ENCODE measurements around the gene KAT2B. TPM values are rescaled to one million over a fixed set of nuclear protein-coding genes. Genes with fewer than 3 reads are reported as not detected.
"Not testable (repeated sequence)": the region's sequence is repeated elsewhere in the genome, so short reads cannot be mapped to it uniquely, and the experiment has no call there.

Gene KAT2B
- total RNA-seq, 5 donors from 2014 or later (not counting 1 experiment from before 2014, with no cell fraction given) = 49.5 to 98.8 (median 80.8) TPM

DNA sequence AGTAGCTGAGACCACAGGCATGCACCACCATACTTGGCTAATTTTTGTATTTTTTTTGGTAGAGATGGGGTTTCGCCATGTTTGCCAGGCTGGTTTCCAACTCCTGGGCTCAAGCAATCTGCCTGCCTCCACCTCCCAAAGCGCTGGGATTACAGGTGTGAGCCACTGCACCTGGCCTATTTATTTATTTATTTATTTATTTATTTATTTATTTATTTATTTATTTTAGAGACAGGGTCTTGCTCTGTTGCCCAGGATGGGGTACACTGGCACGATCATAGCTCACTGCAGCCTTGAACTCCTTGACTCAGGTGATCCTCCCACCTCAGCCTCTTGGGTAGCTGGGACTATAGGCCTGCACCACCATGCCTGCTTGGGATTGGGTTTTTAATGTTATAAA lies 4.9 kb downstream of the KAT2B start:
- ATAC-seq (replicated peaks in 1 of 4); H3K36me3 ChIP-seq (ENCODE audit: control insufficient read depth in 2 of 2, extremely low read depth in 1 of 2, insufficient read depth in 1 of 2, low read length in 1 of 2); H3K9me3 Mint-ChIP-seq; H3K4me3 Mint-ChIP-seq; H3K27me3 ChIP-seq (replicated peaks in 1 of 2; ENCODE audit: control insufficient read depth in 2 of 2, extremely low read depth in 1 of 2, insufficient read depth in 2 of 2, low read length in 1 of 2); H3K27me3 Mint-ChIP-seq; H3K36me3 Mint-ChIP-seq; H3K9me3 ChIP-seq; DNase-seq; H3K4me3 ChIP-seq (ENCODE audit: control insufficient read depth in 1 of 2, extremely low read depth in 1 of 2, low read length in 1 of 2); CTCF ChIA-PET: not testable (repeated sequence)
- H3K27ac ChIP-seq (ENCODE audit: low read length) = peak overlapping the region; percentile 82
- Mint-ChIP-seq H3K4me1 (peaks cover 73 to 85% (median 79%) of the 10 kb centered on the region in 3 donors), H3K27ac (peak overlapping the region in 1 of 2 donors; percentile 91)
- POLR2A ChIA-PET = interaction anchor here in 1 of 2 donors (0.6 kb wide), 1 partner anchor 11 kb away, joined by 5 read pairs; no protein-coding TSS in a partner anchor
- WGBS (ENCODE audit: insufficient coverage) = no CpG with 5 or more reads among the region's 3 CpGs
- H3K4me1 ChIP-seq (ENCODE audit: control insufficient read depth in 1 of 2, extremely low read depth in 1 of 2, insufficient read depth in 2 of 2, low read length in 2 of 2) = peaks cover 8 to 76% of the 10 kb centered on the region in 2 experiments

DNA sequence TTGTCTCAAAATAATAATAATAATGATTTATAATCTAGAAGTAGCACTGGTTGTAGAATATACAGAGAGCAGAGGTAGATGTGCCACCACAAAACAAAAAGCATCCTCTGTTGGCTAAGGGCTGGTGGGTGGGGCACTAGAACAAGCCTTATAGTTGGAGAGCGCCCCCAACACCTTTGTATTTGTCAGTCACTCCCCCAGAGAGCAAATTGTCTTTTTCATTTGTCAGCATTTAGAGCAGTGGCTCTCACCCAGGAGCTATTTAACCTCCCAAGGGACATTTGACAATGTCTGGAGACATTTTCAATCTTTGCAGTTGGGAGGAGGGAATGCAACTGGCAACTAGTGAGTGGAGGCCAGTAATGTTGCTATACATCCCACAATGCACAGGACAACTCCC lies 6.3 kb downstream of the KAT2B start:
- Histone ChIP-seq H3K36me3 (ENCODE audit: control insufficient read depth in 2 of 2, extremely low read depth in 1 of 2, insufficient read depth in 1 of 2, low read length in 1 of 2) (peaks cover 0 to 10% of the 10 kb centered on the region in 2 donors), H3K9me3 (no peaks in the 10 kb centered on the region), H3K4me3 (ENCODE audit: control insufficient read depth in 1 of 2, extremely low read depth in 1 of 2, low read length in 1 of 2) (no peak overlapping the region), H3K27ac (ENCODE audit: low read length) (no peak overlapping the region), H3K4me1 (ENCODE audit: control insufficient read depth in 1 of 2, extremely low read depth in 1 of 2, insufficient read depth in 2 of 2, low read length in 2 of 2) (peaks cover 8 to 81% of the 10 kb centered on the region in 2 experiments), H3K27me3 (replicated peaks in 1 of 2; ENCODE audit: control insufficient read depth in 2 of 2, extremely low read depth in 1 of 2, insufficient read depth in 2 of 2, low read length in 1 of 2) (no peaks in the 10 kb centered on the region)
- Mint-ChIP-seq H3K27ac (no peak overlapping the region), H3K9me3 (no peaks in the 10 kb centered on the region), H3K27me3 (no peaks in the 10 kb centered on the region), H3K4me3 (no peak overlapping the region), H3K4me1 (peaks cover 80 to 98% (median 92%) of the 10 kb centered on the region in 3 donors), H3K36me3 (peaks cover 11% of the 10 kb centered on the region)
- no CpG with 5 or more reads among the region's 1 CpG for WGBS (ENCODE audit: insufficient coverage)
- ChIA-PET CTCF (interaction anchor here in 1 of 2 donors (0.6 kb wide), 1 partner anchor 40 kb away, joined by 3 read pairs; no protein-coding TSS in a partner anchor), POLR2A (interaction anchor here in 1 of 2 donors (0.6 kb wide), 1 partner anchor 12 kb away, joined by 7 read pairs; no protein-coding TSS in a partner anchor)
- ATAC-seq (replicated peaks in 1 of 4) = no peak
- no peak for DNase-seq

DNA sequence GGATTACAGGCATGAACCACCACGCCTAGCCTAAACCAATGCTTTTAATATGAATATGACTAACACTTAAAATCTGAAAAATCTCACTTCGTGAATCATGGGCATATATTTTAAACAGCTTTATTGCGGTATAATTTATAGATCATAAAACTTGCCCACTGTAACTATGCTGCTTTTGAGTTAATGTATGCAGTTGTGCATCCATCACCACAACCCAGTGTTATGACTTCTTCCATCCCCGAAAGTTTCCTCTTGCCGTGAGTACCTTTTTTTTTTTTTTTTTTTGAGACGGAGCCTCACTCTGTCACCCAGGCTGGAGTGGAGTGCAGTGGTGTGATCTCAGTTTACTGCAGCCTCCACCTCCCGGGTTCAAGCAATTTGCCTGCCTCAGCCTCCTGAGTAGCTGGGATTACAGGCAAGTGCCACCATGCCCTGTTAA lies 7.1 kb downstream of the KAT2B start:
- Histone ChIP-seq H3K36me3 (ENCODE audit: control insufficient read depth in 2 of 2, extremely low read depth in 1 of 2, insufficient read depth in 1 of 2, low read length in 1 of 2) (peaks cover 0 to 10% of the 10 kb centered on the region in 2 donors), H3K27ac (ENCODE audit: low read length) (no peak overlapping the region), H3K9me3 (no peaks in the 10 kb centered on the region), H3K27me3 (replicated peaks in 1 of 2; ENCODE audit: control insufficient read depth in 2 of 2, extremely low read depth in 1 of 2, insufficient read depth in 2 of 2, low read length in 1 of 2) (no peaks in the 10 kb centered on the region), H3K4me1 (ENCODE audit: control insufficient read depth in 1 of 2, extremely low read depth in 1 of 2, insufficient read depth in 2 of 2, low read length in 2 of 2) (peaks cover 2 to 73% of the 10 kb centered on the region in 2 experiments), H3K4me3 (ENCODE audit: control insufficient read depth in 1 of 2, extremely low read depth in 1 of 2, low read length in 1 of 2) (no peak overlapping the region)
- Mint-ChIP-seq H3K27me3 (no peaks in the 10 kb centered on the region), H3K4me1 (peaks cover 80 to 98% (median 92%) of the 10 kb centered on the region in 3 donors), H3K9me3 (no peaks in the 10 kb centered on the region), H3K4me3 (peak overlapping the region in 2 of 3 donors; percentile 37 to 42), H3K27ac (peak overlapping the region; percentile 5 to 69), H3K36me3 (peaks cover 11% of the 10 kb centered on the region)
- 100% methylated on average over 1 of the region's 7 CpGs for WGBS (ENCODE audit: insufficient coverage)
- ATAC-seq (replicated peaks in 1 of 4) (no peak), DNase-seq (no peak)
- ChIA-PET CTCF (no interaction called here), POLR2A (interaction anchor here in 1 of 2 donors (0.6 kb wide), 1 partner anchor 11 kb away, joined by 5 read pairs; no protein-coding TSS in a partner anchor)

DNA sequence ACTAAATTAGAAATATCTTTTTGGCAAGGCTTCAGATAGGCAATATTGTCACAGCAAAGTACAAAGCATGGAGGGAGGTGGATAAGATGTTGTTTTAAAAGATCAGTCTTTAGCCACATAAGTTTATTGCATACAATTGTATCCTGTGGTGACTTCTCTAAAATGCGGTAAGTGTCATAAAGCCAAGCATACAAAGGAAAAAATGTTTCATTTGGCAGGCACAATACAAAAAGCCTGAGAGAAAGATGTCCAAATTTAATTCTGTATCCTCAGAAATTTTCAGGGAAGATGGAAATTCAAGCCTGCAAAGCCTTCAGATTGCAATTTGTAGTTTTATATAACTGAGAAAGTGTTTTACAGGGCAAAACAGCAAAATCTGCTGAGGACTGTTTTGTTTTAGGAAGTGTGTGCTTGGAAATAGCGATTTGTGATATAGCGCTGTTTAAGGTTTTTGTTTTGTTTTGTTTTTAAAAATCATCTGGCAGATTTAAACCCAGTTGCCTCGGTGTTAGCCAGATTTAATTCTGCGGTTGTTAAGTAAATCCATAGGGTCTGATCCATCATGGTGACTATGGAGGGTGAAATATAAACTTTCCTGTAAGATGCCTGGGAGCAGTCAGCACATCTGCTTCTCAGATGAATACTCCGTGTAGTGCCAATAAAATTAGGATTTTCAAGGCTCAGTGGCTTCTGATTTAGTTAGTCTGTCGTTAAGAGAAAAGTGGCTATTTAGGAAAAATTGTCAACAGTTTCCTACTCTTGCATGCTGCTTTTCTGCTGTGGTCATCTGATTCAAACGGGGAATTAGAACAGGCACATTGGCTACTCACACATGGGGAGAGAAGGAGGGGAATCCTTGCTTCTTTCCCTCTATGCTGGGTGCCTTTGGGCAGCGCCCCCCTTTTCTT lies 8.0 kb downstream of the KAT2B start:
- Histone ChIP-seq H3K27ac (ENCODE audit: low read length) (no peak overlapping the region), H3K9me3 (no peaks in the 10 kb centered on the region), H3K4me3 (ENCODE audit: control insufficient read depth in 1 of 2, extremely low read depth in 1 of 2, low read length in 1 of 2) (no peak overlapping the region), H3K36me3 (ENCODE audit: control insufficient read depth in 2 of 2, extremely low read depth in 1 of 2, insufficient read depth in 1 of 2, low read length in 1 of 2) (peaks cover 0 to 10% of the 10 kb centered on the region in 2 donors), H3K4me1 (ENCODE audit: control insufficient read depth in 1 of 2, extremely low read depth in 1 of 2, insufficient read depth in 2 of 2, low read length in 2 of 2) (peaks cover 0 to 73% of the 10 kb centered on the region in 2 experiments), H3K27me3 (replicated peaks in 1 of 2; ENCODE audit: control insufficient read depth in 2 of 2, extremely low read depth in 1 of 2, insufficient read depth in 2 of 2, low read length in 1 of 2) (no peaks in the 10 kb centered on the region)
- ChIA-PET POLR2A (no interaction called here), CTCF (no interaction called here)
- Mint-ChIP-seq H3K27me3 (no peaks in the 10 kb centered on the region), H3K27ac (peak overlapping the region in 1 of 2 donors; percentile 66), H3K36me3 (peaks cover 11% of the 10 kb centered on the region), H3K9me3 (no peaks in the 10 kb centered on the region), H3K4me3 (peak overlapping the region in 2 of 3 donors; percentile 39 to 42), H3K4me1 (peaks cover 80 to 99% (median 90%) of the 10 kb centered on the region in 3 donors)
- WGBS (ENCODE audit: insufficient coverage) = 67% methylated on average over 7 of the region's 9 CpGs
- DNase-seq (no peak), ATAC-seq (replicated peaks in 1 of 4) (no peak)

DNA sequence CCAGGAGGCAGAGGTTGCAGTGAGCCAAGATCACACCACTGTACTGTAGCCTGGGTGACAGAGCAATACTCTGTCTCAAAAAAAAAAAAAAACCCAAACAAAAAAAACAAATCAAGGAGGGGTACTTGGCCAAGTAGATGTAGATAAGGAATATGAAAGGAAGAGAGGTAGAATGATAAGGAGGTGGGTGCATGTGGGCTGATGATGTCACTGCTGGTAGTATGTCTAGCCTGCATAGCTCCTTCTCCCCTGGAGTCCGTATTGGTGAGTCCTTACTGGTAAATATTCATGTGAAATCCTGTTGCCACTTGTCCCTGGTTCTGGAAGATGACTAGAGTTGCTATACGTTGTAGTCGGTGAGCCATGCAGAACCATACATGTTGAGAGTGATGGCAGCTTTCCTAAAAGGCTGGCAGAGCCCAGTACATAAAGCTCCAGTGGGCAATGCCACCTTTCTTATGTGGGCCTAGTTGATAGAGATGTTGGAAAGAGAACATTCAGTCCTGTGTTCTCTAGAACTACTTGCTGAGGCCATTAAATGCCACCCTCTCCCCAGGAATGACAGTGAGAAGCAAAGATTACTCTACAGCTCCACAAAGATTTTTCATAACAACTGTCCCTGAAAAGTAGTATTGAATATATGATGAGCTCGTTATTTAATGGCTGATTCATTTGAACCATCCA lies 11.0 kb downstream of the KAT2B start:
- Mint-ChIP-seq H3K27me3 (no peaks in the 10 kb centered on the region), H3K27ac (peak overlapping the region; percentile 20 to 34), H3K4me3 (no peak overlapping the region), H3K9me3 (no peaks in the 10 kb centered on the region), H3K4me1 (peaks cover 56 to 72% (median 66%) of the 10 kb centered on the region in 3 donors), H3K36me3 (peaks cover 11% of the 10 kb centered on the region)
- DNase-seq (no peak), ATAC-seq (replicated peaks in 1 of 4) (no peak)
- CTCF ChIA-PET = interaction anchor here in 1 of 2 donors (0.7 to 1.4 kb wide), 2 partner anchors 9 to 10 kb away, joined by 3 to 6 read pairs; no protein-coding TSS in a partner anchor
- Histone ChIP-seq H3K36me3 (ENCODE audit: control insufficient read depth in 2 of 2, extremely low read depth in 1 of 2, insufficient read depth in 1 of 2, low read length in 1 of 2) (peaks cover 0 to 6% of the 10 kb centered on the region in 2 donors), H3K4me3 (ENCODE audit: control insufficient read depth in 1 of 2, extremely low read depth in 1 of 2, low read length in 1 of 2) (no peak overlapping the region), H3K27ac (ENCODE audit: low read length) (no peak overlapping the region), H3K4me1 (ENCODE audit: control insufficient read depth in 1 of 2, extremely low read depth in 1 of 2, insufficient read depth in 2 of 2, low read length in 2 of 2) (peaks cover 0 to 69% of the 10 kb centered on the region in 2 experiments), H3K27me3 (replicated peaks in 1 of 2; ENCODE audit: control insufficient read depth in 2 of 2, extremely low read depth in 1 of 2, insufficient read depth in 2 of 2, low read length in 1 of 2) (no peaks in the 10 kb centered on the region), H3K9me3 (no peaks in the 10 kb centered on the region)
- POLR2A ChIA-PET = interaction anchor here (0.5 to 0.7 kb wide), 4 partner anchors 55 to 163 kb away, joined by 3 to 4 read pairs (median 3); no protein-coding TSS in a partner anchor
- WGBS (ENCODE audit: insufficient coverage) = no CpG with 5 or more reads among the region's 4 CpGs

DNA sequence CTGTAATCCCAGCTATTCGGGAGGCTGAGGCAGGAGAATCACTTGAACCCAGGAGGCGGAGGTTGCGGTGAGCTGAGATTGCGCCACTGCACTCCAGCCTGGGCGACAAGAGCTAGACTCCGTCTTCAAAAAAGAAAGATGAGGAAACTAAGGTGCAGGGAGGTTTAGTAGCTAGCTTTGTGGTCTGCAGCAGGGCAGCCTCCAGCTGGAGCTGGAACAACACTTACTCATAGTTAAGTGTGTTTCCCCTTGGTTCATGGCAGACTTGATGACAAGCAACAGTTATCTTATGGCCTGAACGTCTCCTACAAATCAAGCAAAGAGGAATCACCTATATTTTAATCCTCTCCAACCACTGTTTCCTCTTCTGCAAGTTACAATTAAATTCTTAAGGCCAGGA lies 12.6 kb downstream of the KAT2B start:
- peaks cover 47 to 56% (median 52%) of the 10 kb centered on the region in 3 donors for H3K4me1 Mint-ChIP-seq
- H3K27me3 ChIP-seq (replicated peaks in 1 of 2; ENCODE audit: control insufficient read depth in 2 of 2, extremely low read depth in 1 of 2, insufficient read depth in 2 of 2, low read length in 1 of 2) = no peaks in the 10 kb centered on the region
- peaks cover 0 to 68% of the 10 kb centered on the region in 2 experiments for H3K4me1 ChIP-seq (ENCODE audit: control insufficient read depth in 1 of 2, extremely low read depth in 1 of 2, insufficient read depth in 2 of 2, low read length in 2 of 2)
- H3K9me3 Mint-ChIP-seq = no peaks in the 10 kb centered on the region
- no peaks in the 10 kb centered on the region for H3K27me3 Mint-ChIP-seq
- H3K27ac Mint-ChIP-seq = peak overlapping the region; percentile 15 to 71
- peaks cover 0 to 2% of the 10 kb centered on the region in 2 donors for H3K36me3 ChIP-seq (ENCODE audit: control insufficient read depth in 2 of 2, extremely low read depth in 1 of 2, insufficient read depth in 1 of 2, low read length in 1 of 2)
- H3K4me3 ChIP-seq (ENCODE audit: control insufficient read depth in 1 of 2, extremely low read depth in 1 of 2, low read length in 1 of 2) = no peak overlapping the region
- ChIA-PET POLR2A (interaction anchor here (1.4 to 1.5 kb wide), 2 partner anchors 12 kb away, joined by 3 to 6 read pairs; partner anchors contain the start of gene KAT2B (in 2 of the 2)), CTCF (interaction anchor here (0.7 to 1.4 kb wide), 2 partner anchors 12 to 22 kb away, joined by 3 to 6 read pairs; no protein-coding TSS in a partner anchor)
- no peak for ATAC-seq (replicated peaks in 1 of 4)
- no peaks in the 10 kb centered on the region for H3K9me3 ChIP-seq
- no peak for DNase-seq
- 43% methylated on average over 1 of the region's 7 CpGs for WGBS (ENCODE audit: insufficient coverage)
- peaks cover 8% of the 10 kb centered on the region for H3K36me3 Mint-ChIP-seq
- H3K27ac ChIP-seq (ENCODE audit: low read length) = no peak overlapping the region
- no peak overlapping the region for H3K4me3 Mint-ChIP-seq

Data from T-cell (primary cell).